Glomerular visceral epithelial cell (primary cell): ENCODE data around the gene GNAI3.
"Not testable (repeated sequence)": the region's sequence is repeated elsewhere in the genome, so short reads cannot be mapped to it uniquely, and the experiment has no call there.

Experiments used
- DNase-seq: peaks from one replicate; pipeline ENCODE4 v3.0.0-alpha.2; 2016; ENCODE audit errors: extremely low spot score

GNAI3 gene

DNA sequence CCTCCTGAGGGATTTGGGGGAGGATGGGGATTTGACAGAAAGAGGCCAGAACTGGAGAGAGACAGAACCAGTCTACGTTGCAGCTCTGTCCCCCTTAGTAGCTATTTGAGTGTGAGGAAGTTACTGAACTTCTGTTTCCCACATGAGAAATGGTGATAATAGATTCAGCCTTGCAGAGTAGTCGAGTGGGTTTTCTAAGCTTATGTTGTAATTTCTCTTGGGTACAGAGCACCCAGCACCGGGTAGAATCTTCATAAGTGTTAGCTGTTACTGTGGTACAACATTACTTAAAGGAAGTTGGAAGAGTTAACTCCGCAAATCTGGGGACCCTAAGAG is 112.2 kb downstream of the GNAI3 start:
- not testable (repeated sequence) for DNase-seq

DNA sequence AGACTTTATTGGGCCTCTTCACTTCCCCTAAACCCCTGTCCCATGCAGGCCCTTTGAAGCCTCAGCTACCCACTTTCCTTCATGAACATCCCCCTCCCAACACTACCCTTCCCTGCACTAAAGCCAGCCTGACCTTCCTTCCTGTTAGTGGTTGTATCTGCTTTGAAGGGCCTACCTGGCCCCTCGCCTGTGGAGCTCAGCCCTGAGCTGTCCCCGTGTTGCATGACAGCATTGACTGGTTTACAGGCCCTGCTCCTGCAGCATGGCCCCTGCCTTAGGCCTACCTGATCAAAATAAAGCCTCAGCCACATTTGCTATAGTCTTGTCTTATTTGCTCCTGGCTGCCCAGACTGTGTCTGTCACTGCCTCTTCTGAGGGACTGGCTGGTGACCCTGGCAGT is 113.0 kb downstream of the GNAI3 start:
- DNase-seq = no peak

DNA sequence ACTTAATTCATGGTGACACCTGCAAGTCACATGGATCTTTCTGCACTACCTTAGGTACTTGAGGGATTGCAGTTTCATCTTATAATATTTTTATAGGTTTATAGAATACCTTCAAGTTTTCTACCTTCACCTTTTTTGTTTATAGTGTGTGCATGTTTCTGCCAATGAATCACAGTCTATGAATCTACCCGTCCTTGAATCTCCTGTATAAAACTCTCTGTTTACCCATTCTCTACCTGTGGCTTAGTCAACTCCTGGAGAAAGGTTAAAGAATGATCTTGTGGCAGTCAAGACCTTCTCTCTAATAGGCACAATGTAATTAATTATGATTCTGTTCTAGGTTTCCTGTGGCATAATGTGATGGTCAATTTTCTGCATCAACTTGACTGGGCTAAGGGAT is 116.3 kb downstream of the GNAI3 start:
- no peak for DNase-seq

DNA sequence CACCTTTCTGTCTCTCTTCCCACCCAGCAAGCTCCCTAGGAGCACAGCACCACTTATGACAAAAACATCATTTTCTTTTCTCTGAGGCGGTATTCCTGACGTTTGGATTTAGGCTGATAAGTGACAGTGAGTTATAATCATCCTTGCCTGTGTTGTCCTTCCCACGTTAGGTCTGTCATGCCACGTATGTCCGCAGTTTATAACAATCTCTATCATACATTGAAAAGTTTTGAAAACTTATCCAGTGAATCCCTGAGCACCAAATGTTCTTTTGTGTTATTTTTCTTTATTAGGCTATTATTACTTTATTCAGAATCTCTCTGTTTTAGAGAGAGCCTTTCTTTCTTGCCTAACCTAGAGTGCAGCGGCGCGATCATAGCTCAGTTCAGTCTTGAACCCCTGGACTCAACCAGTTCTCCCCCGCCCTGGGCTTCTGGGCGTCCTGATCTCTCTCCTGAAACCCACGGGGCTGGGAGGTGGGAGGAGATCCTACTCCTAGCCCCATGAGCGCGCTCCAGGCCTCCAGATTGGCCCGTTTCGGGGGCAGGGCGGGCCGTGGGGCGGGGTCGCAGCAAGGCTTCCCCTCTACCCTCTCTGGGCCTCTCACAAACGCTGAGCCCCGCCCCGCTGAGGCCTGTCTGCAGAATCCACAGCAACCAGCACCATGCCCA is 119.2 kb downstream of the GNAI3 start, which contains the start of gene GSTM2:
GSTM2 (plus strand) TSS at position 606 of the 671 bp plus-strand sequence; CDS start at position 665, 59 bp downstream.
- DNase-seq = no peak
